GM12892 (cell line): Measurements from ENCODE around the gene STXBP3.

Experiments used
- POLR2A ChIP-seq: IDR thresholded peaks from 2 replicates; pipeline ENCODE4 v1.6.1; 2011; ENCODE audit warnings: low read depth, low read length, control low read depth
- POLR2AphosphoS5 ChIP-seq: IDR thresholded peaks from 2 replicates; pipeline ENCODE4 v1.6.1; 2011; ENCODE audit warnings: low read depth, low read length, control low read depth
- TAF1 ChIP-seq: IDR thresholded peaks from 2 replicates; pipeline ENCODE4 v1.6.1; 2011; ENCODE audit warnings: low read depth, mild to moderate bottlenecking, control low read depth, low read length, borderline replicate concordance

DNA sequence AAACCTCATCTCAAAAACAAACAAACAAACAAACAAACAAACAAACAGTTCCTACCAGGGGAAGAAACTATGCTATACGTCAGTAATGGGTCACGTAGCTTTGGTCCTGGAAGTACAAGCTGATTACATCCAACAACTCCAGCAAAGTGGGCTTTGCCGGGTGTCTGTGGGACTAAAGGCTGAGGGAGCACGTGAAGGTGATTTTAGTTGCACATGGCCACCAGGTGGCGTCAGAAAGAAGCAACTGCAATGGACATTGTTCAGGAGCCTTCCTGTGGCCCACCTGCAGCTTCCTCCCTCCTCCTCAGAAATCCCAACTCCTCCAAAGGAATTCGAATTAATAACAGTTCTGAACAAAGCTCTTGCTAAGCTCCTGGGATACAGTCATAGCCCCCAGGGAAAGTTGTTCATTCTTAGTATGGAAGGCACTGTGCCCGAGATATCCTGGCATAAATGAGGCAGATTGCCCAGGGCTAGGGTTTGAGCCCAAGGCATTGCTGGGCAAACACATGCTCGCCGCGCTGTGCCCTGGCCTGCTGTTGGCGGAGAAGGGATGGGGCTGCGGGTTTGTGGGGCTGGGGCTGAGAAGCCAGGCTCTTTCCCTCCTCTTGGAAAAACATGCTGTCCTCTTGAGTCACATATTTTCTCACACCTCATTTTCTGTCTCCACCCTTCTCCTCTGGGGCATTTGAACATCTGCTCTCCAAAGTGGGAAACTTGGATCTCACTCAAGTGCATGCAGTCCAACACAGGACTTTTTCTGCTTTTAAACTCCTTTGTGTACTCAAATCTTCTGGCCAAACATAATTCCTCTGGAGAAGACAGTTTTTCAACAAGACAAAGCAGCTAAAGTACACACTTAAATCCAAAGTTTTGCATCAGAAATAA lies 81.8 kb downstream of the STXBP3 start:
- TF ChIP-seq POLR2AphosphoS5 (no peak), POLR2A (no peak), TAF1 (no peak)
